Gastrocnemius medialis (tissue), 4 donors: ENCODE data around the gene HIRA.

Source experiments
- CTCF ChIP-seq, 5 experiments: fragments of 450-650 bp in 3 of 5; fragments of 200-600 bp in 2 of 5; sonication (generic) in 2 of 5; IDR thresholded peaks in 4 of 5; conservative IDR thresholded peaks in 1 of 5; 1 replicate in 4 of 5; 2 replicates in 1 of 5; pipeline ENCODE4 v1.5.1; 2016 to 2019; ENCODE audit warnings: antibody characterized with exemption in 5 of 5, mild to moderate bottlenecking in 3 of 5, moderate library complexity in 3 of 5
- POLR2A ChIP-seq, 2 donors: fragments of 450-650 bp; IDR thresholded peaks; one replicate each; pipeline ENCODE4 v1.6.1; 2017; ENCODE audit warnings: antibody characterized with exemption in 2 of 2, mild to moderate bottlenecking in 2 of 2, moderate library complexity in 2 of 2

GRCh38 chr22:19434829-19435580 is 3.5 kb upstream of the HIRA start:
- TF ChIP-seq POLR2A (IDR thresholded peaks at IDR 0.05) (no peak), CTCF (IDR thresholded peaks at IDR 0.05 in 4 of 5, conservative IDR thresholded peaks at IDR 0.05 in 1 of 5) (no peak)
